Colonic mucosa (tissue), 4 donors: ENCODE data around the gene KDM7A. TPM values are rescaled to one million over a fixed set of nuclear protein-coding genes. Genes with fewer than 3 reads are reported as not detected.

Experiments used
- DNase-seq: peaks from one replicate; pipeline ENCODE4 v3.0.0-alpha.2; 2020
- H3K27ac ChIP-seq: fragments of 200-600 bp; one replicate; pipeline ENCODE4 v1.8.0; 2021
- H3K27me3 ChIP-seq: fragments of 200-600 bp; one replicate; pipeline ENCODE4 v1.8.0; 2021
- H3K36me3 ChIP-seq: fragments of 200-600 bp; one replicate; pipeline ENCODE4 v1.8.0; 2021
- H3K4me1 ChIP-seq: fragments of 200-600 bp; one replicate; pipeline ENCODE4 v1.8.0; 2021; ENCODE audit warnings: mild to moderate bottlenecking
- H3K4me3 ChIP-seq: fragments of 200-600 bp; one replicate; pipeline ENCODE4 v1.8.0; 2021
- H3K9ac ChIP-seq, 2 donors: one replicate each; pipeline ENCODE4 v1.7.0; 2013; ENCODE audit warnings: control low read depth in 2 of 2, low read depth in 2 of 2, low read length in 2 of 2
- H3K9me3 ChIP-seq: fragments of 200-600 bp; one replicate; pipeline ENCODE4 v1.8.0; 2021
- CTCF ChIP-seq: fragments of 200-600 bp; IDR thresholded peaks from one replicate; pipeline ENCODE4 v1.8.0; 2022; ENCODE audit warnings: antibody characterized with exemption, mild to moderate bottlenecking
- intact Hi-C: fragments of 100-400 bp; cut with DNase I; formaldehyde crosslinking; loops from one replicate; pipeline ENCODE4 v1.14.1; 2022
- total RNA-seq, 2 donors: library from RNA; stranded (reverse); fragmentation: NEBNext Ultra II Directional in 1 of 2; extraction: Animal tissue kit (Norgen Biotek cat#: 25700) in 1 of 2; gene quantifications; one replicate each; pipeline ENCODE4 v1.2.1, GENCODE V29; 2021
- donor health status: healthy.
- donor health status: DM: no; HTN: no; CAD: no.
- donor health status: DM: no; HTN: no; CAD: no.

Gene KDM7A
- total RNA-seq, 2 donors from 2014 or later: 14.7 to 37.5 TPM

- intact Hi-C loops: no loop called here
- Histone ChIP-seq H3K4me1 (no peaks in the 10 kb centered on the region), H3K27me3 (no peaks in the 10 kb centered on the region), H3K9ac (no peak overlapping the region), H3K27ac (no peak overlapping the region), H3K36me3 (no peaks in the 10 kb centered on the region), H3K9me3 (no peaks in the 10 kb centered on the region), H3K4me3 (no peak overlapping the region)
- no peak for DNase-seq
- TF ChIP-seq CTCF: no peak
These were observed 94.9 kb downstream of the KDM7A start for GRCh38 chr7:140081774-140082425.

GRCh38 chr7:140080919-140081318 lies 95.9 kb downstream of the KDM7A start:
- intact Hi-C loops: no loop called here
- no peak overlapping the region for H3K4me3 ChIP-seq
- H3K36me3 ChIP-seq: no peaks in the 10 kb centered on the region
- H3K27ac ChIP-seq: no peak overlapping the region
- H3K9ac ChIP-seq: no peak overlapping the region
- no peak for TF ChIP-seq CTCF
- no peaks in the 10 kb centered on the region for H3K4me1 ChIP-seq
- no peak for DNase-seq
- H3K27me3 ChIP-seq: no peaks in the 10 kb centered on the region
- H3K9me3 ChIP-seq: no peaks in the 10 kb centered on the region

- H3K9me3 ChIP-seq: no peaks in the 10 kb centered on the region
- no peak for DNase-seq
- no peak overlapping the region for H3K9ac ChIP-seq
- intact Hi-C loops: no loop called here
- no peak for TF ChIP-seq CTCF
- H3K4me1 ChIP-seq: no peaks in the 10 kb centered on the region
- H3K27me3 ChIP-seq: no peaks in the 10 kb centered on the region
- H3K27ac ChIP-seq: no peak overlapping the region
- H3K4me3 ChIP-seq: no peak overlapping the region
- H3K36me3 ChIP-seq: no peaks in the 10 kb centered on the region
These were observed 97.7 kb downstream of the KDM7A start for GRCh38 chr7:140079121-140079536.

- Histone ChIP-seq H3K27ac (no peak overlapping the region), H3K4me3 (no peak overlapping the region), H3K36me3 (no peaks in the 10 kb centered on the region), H3K27me3 (no peaks in the 10 kb centered on the region), H3K4me1 (no peaks in the 10 kb centered on the region), H3K9ac (no peak overlapping the region), H3K9me3 (no peaks in the 10 kb centered on the region)
- TF ChIP-seq CTCF: no peak
- intact Hi-C loops: no loop called here
- DNase-seq: no peak
These were observed 98.4 kb downstream of the KDM7A start for GRCh38 chr7:140078392-140078791.

- no peak for TF ChIP-seq CTCF
- intact Hi-C loops: no loop called here
- no peaks in the 10 kb centered on the region for H3K9me3 ChIP-seq
- no peaks in the 10 kb centered on the region for H3K4me1 ChIP-seq
- DNase-seq: no peak
- H3K4me3 ChIP-seq: no peak overlapping the region
- H3K9ac ChIP-seq: no peak overlapping the region
- no peaks in the 10 kb centered on the region for H3K36me3 ChIP-seq
- no peaks in the 10 kb centered on the region for H3K27me3 ChIP-seq
- no peak overlapping the region for H3K27ac ChIP-seq
These were observed 102.0 kb downstream of the KDM7A start for GRCh38 chr7:140074780-140075179.
